Measurements from ENCODE around the gene CDHR3.

GRCh38 chr7:105985229-105985628 lies 22.2 kb downstream of the CDHR3 start:
- TF ChIP-seq CTCF (IDR thresholded peaks at IDR 0.05), result no peak
- no peak for TF ChIP-seq POLR2A (IDR thresholded peaks at IDR 0.05)
